B cell (primary cell): ENCODE data around the gene PINK1.

Source experiments
- CTCF ChIP-seq: fragments of 200-600 bp; IDR thresholded peaks from one replicate; pipeline ENCODE4 v1.8.0; 2022; ENCODE audit warnings: antibody characterized with exemption, mild to moderate bottlenecking
- EZH2 ChIP-seq: IDR thresholded peaks from 2 replicates; pipeline ENCODE4 v1.6.1; 2012; ENCODE audit warnings: borderline replicate concordance, low read depth, mild to moderate bottlenecking, moderate library complexity, low read length; ENCODE audit not compliant: insufficient read depth, poor library complexity, severe bottlenecking

- TF ChIP-seq CTCF: no peak
- no peak for TF ChIP-seq EZH2
These were observed 64.3 kb downstream of the PINK1 start for GRCh38 chr1:20697563-20697962.
